Hepatocyte (in vitro differentiated cells): ENCODE measurements around the gene ANKRD55.
"Not testable (repeated sequence)": the region's sequence is repeated elsewhere in the genome, so short reads cannot be mapped to it uniquely, and the experiment has no call there.

Experiments
- EZH2 ChIP-seq: fragments of 200-600 bp; sonication (generic); IDR thresholded peaks from 2 replicates; pipeline ENCODE4 v1.6.1; 2016; ENCODE audit warnings: antibody characterized with exemption, mild to moderate bottlenecking, borderline replicate concordance
- TF ChIP-seq, protein P1 (sequence below): fragments of 200-600 bp; sonication (generic); IDR thresholded peaks from 2 replicates; pipeline ENCODE4 v1.5.1; 2016; ENCODE audit warnings: antibody characterized with exemption, mild to moderate bottlenecking; ENCODE audit not compliant: poor library complexity

GRCh38 chr5:56268707-56269106 is 35.6 kb upstream of the ANKRD55 start:
- TF ChIP-seq, protein P1, sequence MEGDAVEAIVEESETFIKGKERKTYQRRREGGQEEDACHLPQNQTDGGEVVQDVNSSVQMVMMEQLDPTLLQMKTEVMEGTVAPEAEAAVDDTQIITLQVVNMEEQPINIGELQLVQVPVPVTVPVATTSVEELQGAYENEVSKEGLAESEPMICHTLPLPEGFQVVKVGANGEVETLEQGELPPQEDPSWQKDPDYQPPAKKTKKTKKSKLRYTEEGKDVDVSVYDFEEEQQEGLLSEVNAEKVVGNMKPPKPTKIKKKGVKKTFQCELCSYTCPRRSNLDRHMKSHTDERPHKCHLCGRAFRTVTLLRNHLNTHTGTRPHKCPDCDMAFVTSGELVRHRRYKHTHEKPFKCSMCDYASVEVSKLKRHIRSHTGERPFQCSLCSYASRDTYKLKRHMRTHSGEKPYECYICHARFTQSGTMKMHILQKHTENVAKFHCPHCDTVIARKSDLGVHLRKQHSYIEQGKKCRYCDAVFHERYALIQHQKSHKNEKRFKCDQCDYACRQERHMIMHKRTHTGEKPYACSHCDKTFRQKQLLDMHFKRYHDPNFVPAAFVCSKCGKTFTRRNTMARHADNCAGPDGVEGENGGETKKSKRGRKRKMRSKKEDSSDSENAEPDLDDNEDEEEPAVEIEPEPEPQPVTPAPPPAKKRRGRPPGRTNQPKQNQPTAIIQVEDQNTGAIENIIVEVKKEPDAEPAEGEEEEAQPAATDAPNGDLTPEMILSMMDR = not testable (repeated sequence)
- not testable (repeated sequence) for TF ChIP-seq EZH2
